Measurements from ENCODE around the gene TPPP2.

The TPPP2 gene

DNA sequence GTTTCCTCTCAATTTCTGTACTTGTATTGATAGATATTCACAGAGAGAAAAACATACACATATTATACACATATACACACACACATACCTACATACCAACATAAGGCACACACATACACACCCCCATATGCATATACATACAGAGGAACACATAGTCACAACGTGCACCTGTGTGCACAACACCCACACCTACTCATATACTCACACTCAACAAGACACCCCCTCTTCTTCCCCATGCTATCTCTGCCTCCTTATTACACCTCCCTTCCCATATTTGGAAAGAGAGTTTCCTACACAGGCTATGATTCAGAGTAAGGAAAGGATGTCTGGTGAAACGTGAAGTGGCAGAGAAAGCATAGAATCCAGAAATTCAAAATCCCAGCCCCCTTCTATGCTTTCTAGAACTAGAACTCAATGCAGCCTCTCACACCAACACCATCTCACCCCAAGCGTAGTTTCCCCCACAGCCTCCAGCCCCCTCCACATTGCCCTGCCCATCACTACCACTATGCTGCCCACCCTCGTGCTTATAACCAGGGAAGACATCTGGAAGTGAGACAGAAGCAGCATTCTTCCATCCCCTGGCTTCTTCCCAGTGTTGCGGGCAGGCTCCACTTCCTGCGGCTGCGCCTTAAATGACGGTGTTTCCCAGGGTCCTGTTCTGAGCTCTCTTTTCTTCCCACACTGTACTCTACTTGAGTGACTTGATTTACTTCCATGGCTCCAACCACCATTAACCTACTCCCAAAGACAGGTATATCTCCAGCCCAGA is 30.0 kb downstream of the TPPP2 start:
- DNase-seq: no peak

DNA sequence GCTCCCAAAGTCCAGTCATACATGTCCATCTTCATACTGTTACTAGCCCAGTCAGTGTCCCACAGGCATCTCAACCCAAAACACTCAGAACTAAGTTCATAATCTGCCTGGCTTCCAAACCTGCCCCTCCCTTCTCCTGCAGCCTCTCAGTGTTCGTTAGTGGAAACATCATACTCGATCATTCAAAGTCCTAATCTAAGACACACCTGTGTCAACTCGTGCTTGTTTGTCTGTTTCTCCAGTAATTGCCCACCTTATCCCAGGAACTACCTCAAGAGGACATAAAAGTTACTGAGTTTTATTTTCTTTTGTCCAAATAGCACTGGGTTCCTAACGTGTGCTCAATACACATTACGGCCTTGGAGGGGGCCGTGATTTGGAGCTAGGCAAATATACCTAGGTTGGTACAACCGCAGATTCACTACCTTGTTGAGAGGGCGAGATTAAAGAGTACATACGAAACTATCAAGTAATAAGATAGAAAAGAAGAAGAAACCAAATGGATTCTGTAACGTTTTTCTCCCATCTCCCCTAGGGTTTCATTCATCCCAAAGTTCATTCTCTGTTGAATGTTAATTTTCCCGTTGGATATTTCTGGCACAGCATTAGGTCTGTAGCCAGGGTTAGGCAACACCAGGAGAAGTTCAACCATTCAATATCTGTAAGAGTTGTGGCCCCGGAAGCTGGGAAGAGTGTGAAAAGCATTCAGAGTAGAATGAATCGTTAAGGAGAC is 30.8 kb downstream of the TPPP2 start:
- no peak for DNase-seq

DNA sequence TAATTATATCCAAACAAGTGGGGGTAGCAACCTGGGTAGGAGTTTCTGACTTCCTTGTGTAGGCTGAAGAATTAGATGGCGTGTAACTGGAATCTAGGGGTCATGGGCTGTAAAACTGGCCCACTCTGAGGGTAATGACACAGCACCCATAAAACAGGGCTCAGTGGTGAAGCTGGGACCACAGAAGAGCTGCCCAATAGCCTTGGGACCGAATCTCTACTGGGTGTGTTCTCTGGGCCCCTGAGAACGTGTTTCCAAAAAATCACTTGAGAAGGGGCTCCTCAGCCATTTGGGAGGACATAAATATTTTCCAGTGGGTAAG is 31.3 kb downstream of the TPPP2 start:
- DNase-seq: no peak

DNA sequence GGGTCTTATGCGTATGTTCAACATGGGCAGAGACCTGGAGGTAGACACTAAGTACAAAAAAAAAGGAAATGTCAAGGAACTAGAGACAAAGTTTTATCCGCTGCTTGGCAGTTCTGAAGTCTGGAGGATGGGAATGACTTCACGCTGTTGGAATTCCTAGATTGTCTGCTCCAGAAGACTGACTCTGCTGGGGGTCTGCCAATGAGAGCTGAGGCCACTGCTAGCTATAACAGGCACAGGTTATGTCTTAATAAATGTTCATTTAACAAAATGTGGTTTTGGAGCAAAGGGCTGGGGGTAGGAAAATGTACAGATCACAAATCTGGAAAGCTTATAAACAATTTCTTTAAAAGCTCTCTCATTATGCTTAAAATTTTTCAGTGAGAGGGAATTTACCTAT is 33.5 kb downstream of the TPPP2 start:
- no peak for DNase-seq

DNA sequence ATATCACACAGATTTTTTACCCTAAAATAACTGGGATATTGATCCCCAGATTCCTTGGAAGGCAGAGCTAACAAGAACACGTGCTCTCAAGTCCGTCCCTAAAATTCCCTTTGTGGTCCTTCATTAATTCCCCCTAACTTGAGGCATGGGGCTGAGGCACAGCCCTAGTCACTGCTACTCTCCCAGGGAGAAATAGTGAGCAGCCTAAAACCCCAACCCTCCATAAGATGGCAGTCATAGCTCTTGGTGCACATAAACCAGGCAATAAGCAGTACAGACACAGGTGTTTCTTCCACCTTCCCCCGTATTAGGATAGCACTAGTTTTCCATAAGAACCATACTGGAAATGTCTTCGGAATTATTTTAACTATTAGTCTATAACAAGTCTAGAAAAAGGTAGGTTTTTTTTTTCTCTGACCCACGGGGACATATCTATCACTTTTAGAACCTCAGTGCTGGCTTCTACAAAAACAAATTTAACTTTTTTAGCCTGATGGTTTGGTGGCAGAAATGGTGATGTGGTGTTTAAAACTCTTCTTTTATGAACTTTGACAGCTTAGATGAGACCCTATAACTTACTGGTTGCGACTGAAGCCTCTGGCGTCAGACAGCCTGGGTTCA is 37.0 kb downstream of the TPPP2 start:
- no peak for DNase-seq

DNA sequence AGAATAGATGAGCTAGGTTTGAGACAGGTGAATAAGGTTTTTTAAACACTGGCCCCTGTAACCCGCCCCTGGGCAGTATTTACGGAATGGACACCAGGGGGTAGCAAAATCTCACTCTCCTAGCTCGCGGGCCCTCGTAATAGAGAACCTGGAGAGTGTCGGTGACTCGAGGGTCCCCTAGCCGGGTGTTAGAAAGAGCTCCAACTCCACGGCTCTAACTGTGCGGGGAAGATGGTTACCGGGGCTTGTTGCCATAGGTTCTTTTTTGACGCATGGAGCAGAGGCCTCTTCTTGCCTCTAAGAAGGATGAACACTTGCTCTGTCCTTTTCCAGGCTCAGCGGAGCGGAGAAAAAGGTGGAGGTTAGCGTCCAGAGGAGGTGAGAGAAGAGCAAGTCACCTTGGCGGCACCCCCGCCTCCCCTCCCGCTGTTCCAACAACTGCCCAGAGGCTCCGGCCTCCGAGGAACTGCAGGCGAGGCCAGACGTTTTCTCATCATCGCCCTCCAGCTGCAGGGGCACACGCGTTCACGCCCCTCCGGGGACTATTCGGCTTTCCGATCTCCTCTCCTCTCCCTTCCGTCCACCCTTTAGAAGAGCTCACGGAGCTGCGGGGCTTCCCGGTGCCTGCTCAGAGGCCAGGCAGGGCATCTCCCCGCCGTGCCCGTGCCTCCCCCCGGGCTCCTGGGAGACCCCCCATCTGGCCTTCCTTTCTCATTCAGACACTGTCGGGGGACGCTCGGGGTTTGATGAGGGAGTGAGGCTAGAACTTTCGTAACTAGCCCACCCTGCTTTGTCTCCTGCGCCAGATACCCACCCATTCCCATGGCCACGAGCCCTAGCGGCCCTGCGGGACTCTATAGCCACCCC is 38.7 kb downstream of the TPPP2 start:
- DNase-seq: peak; percentile 49

DNA sequence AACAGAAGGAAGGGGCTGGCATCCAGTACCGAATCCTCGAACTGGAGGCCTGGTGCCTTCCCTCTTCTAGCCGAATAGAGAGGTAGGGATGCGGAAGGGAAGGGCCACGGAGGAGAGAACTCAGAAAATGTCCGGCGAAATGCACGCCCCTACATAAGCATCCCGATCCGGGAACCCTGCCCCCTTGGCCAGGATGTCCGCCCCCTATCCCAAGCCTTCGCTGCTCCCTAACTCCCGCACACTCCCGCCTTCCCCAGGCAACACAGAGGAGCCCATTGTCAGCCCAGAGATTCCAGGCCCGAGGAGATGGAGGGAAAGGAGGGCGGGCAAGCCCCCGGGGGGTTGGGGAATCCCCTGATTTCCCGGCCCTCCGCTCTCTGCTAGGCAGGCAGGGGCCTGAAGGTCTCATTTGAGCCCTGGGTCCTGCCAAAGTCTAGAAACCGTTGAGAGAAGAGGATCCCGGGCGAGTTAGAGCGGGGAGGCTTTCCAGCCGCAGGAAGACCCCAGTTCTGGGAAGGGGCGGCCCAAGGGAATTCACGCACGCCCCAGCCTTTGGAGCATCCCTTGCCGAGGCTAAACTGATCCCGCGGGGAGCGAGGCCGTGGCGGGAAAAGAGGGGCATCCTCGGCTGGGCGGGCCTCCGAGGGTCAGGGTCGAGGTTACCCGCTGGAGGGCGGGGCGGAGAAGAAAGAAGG is 39.5 kb downstream of the TPPP2 start:
- DNase-seq: no peak

DNA sequence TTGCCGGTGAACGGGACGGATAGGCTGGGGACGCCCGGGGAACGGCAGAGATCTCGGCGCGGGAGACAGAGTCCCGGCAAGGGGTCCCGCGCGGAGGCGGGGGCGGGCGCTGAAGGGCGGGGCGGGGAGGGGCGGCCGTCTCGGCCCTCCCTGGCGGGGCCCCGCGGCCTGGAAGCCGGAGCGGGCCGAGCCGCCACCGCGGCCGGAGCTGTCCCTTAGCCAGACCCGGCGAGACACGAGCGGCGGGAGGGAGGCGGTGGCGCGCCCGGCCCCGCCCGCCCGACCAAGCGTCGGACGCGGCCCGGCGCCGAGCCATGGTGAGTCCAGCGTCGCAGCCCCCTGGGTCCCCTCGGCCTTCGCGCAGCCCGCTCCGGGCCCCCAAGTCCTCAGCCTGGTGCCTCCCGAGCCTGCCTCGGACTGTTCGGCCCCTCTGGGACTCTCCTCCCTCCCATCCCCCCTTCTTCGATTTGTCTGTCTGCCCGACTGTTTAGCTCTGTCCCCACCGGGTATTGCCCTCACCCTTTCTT is 40.1 kb downstream of the TPPP2 start, which contains the start of gene ARHGEF40:
Gene ARHGEF40 (plus strand): TSS at position 222 of the 527 bp plus-strand sequence. CDS start 93 bp downstream, at position 315.
- no peak for DNase-seq

DNA sequence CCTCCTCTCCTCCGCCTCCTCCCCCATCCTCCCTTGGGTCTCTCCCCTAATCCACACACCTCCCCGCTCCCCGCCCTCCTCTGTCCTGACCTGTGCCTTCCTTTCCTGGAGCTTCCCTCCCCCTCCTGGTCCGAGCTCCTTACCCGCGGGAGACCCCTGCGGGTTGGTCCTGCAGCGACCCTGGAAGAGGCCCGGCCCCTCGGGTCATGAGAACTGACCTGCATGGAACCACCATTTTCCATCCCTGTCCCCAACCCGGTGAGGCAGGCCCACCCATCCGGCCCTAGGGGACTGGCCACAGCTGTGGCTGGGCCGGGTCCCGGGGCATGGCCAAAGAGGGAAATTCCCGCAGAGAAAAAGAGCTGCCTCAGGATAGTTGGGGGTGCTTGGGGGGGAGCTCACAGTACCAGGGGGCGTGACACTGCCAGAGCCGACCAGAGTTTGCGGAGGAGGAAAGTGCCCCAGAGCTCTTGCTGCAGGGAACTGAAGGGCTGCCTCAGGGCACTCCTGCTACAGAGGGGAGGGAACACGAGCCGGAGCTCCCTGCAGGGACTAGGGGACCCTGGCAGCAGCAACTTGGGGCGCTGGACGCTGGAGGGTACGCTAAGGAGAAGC is 40.7 kb downstream of the TPPP2 start:
- DNase-seq: no peak

DNA sequence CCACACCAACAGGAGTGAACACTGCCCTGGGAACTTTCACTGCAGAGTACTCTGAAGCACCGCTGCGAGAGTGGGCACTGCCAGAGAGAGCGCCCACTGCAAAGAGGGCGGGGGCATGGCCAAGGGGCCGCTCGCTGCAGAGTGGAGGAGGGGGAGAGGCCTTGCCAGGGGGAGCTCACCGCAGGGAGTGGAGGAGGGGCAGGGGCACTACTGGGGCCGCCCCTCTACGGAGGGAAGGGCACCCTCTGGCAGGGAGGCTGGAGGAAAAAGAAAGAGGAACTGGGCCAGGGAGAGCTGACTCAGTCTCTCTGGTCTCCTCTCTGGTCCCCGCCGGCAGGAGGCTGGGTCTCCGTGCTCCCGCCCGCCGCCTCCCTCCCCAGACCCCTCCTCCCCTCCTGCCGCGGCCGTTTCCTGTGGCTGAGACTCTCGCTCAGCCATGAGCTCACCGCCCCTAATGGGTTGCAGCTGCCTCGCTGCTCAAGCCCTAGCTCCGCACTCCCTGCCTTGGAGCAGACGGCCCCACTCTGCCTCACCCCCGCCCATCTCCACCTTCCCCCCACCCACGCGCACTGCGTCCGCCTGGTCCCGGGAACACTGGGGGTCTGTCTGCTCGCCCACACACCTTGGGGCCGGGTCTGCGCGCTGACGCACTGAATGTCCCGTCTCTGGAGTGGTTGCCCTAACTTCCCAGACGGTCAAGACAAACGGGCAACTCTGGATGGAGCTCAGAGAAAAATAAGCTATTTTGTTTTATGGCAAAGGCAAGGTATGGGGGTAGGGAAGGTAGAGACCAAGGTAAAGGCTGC is 41.4 kb downstream of the TPPP2 start:
- peak; percentile 87 for DNase-seq

DNA sequence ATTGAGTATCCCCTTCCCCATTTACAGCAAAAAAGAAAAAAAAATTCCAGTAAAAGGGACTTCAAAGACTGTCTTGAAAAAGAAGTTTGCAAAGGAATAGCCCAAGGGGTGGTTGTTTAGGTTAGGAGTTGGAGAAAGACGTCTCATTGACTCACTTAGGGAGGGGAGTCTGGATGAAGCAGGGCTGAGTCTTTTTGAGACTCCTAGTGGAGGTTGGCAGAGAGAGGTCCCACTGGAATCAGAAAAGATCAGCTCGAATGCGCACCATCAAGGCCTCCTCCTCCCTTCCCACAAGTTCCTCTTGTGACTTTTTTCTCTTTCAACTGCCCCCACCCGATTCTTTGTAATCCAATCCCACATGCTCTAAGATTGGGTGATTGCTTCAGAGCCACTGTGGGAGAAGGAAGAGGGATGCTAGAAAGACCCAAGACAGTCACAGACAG is 42.0 kb downstream of the TPPP2 start:
- no peak for DNase-seq

DNA sequence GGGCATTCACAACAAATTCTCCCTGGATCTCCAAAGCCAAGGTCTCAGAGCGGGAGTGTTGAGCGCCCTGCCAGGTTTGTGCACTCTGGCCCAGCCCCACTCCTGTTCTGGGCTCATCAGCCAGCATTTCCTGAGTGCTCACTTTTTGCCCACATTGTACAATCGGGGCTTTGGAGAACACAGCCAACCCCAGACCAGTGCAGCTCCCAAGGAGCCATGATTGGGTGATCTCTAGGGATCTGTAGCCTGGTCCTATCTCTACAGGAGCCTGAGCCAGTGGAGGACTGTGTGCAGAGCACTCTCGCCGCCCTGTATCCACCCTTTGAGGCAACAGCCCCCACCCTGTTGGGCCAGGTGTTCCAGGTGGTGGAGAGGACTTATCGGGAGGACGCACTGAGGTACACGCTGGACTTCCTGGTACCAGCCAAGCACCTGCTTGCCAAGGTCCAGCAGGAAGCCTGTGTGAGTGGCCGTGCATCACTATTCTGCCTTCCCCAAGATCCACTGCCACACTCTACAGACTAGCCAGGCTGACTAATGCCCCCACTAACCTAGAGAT is 42.8 kb downstream of the TPPP2 start:
- no peak for DNase-seq

DNA sequence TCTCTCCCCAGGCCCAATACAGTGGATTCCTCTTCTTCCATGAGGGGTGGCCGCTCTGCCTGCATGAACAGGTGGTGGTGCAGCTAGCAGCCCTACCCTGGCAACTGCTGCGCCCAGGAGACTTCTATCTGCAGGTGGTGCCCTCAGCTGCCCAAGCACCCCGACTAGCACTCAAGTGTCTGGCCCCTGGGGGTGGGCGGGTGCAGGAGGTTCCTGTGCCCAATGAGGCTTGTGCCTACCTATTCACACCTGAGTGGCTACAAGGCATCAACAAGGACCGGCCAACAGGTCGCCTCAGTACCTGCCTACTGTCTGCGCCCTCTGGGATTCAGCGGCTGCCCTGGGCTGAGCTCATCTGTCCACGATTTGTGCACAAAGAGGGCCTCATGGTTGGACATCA is 43.9 kb downstream of the TPPP2 start:
- no peak for DNase-seq

DNA sequence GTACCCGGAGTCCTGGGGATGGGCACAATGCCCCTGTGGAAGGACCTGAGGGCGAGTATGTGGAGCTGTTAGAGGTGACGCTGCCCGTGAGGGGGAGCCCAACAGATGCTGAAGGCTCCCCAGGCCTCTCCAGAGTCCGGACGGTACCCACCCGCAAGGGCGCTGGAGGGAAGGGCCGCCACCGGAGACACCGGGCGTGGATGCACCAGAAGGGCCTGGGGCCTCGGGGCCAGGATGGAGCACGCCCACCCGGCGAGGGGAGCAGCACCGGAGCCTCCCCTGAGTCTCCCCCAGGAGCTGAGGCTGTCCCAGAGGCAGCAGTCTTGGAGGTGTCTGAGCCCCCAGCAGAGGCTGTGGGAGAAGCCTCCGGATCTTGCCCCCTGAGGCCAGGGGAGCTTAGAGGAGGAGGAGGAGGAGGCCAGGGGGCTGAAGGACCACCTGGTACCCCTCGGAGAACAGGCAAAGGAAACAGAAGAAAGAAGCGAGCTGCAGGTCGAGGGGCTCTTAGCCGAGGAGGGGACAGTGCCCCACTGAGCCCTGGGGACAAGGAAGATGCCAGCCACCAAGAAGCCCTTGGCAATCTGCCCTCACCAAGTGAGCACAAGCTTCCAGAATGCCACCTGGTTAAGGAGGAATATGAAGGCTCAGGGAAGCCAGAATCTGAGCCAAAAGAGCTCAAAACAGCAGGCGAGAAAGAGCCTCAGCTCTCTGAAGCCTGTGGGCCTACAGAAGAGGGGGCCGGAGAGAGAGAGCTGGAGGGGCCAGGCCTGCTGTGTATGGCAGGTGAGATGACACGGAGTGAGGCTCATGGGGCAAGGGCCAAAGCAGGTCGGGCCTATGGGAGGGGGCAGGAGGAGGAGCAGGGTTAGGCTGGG is 44.6 kb downstream of the TPPP2 start:
- DNase-seq: no peak

DNA sequence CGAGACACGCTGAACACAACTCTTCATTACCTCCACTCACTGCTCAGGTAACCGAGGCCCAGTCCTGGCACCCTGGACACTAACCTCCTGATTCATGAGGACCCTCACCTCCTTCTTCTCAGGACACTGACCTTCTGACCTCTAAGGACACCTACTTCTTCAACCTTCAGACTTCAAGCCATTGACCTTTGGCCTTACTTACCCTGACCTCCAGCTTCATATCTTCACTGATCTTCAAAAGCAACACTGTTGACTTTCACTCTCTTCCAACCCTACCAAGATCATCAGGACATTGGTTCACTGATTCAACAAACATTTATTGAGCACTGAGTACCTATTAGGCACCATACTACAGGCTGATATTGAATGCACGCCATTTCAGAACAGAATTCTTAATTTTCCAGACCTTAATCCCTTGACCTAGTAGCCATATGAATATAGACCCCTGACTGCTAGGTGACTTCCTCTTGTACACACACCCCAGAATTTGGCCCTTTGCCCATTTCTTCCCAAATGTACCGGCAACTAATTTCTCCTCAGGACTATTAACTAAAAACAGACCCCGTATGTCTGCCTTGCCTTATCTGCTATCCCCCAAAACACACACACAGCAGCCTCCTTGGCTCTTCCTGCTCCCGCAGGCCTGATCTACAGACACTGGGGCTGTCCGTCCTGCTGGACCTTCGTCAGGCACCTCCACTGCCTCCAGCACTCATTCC is 45.9 kb downstream of the TPPP2 start:
- no peak for DNase-seq

DNA sequence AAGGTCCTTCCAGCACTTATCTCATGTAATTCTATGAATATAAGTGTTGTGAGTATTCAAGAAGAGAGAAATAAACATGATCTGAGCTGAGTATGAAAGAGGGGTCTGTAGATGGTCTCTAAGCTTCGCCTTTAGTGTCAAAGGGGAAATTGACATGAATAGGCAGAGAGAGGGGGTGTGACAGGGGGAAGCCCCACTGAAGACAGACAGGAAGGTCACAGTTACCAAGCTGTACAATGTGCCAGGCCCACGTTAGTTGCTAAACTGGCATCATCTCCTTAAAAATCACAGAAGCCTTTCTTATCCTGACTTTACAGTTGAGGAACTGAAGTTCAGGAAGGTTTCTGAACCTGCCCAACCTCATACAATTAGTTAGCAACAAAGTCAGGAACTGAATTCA is 47.7 kb downstream of the TPPP2 start:
- no peak for DNase-seq

DNA sequence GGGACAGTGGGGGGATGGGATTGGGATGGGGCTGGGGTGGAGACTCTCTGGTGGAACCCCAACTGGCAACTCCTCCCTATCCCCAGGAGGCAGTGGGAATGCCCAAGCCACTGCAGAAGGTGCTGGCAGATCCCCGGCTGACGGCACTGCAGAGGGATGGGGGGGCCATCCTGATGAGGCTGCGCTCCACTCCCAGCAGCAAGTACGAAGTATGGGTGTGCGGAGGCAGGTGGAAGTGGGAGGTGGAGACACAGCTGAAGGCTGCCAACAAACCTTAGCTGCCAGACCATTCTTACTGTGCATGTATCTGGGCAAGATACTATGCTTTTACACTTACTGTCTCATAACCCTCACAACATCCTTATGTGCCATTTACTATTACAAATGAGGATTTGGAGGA is 48.3 kb downstream of the TPPP2 start:
- no peak for DNase-seq

DNA sequence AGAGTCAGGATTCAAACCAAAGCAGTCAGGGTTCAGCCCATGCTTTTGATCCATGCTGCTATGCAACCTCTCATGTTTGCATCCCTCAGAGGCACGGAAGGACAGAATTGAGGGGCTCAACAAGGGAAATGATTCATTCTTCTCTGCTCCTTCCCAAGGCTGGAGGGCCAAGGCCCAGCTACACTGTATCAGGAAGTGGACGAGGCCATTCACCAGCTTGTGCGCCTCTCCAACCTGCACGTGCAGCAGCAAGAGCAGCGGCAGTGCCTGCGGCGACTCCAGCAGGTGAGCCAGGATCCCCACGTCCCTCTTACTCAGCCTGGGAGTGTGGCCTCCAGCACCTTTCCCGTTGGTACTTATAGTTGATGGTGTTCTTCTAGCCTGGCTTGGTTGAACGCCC is 48.7 kb downstream of the TPPP2 start:
- DNase-seq: no peak
